CD4-positive, alpha-beta T cell (primary cell): ENCODE results near the gene CDHR1. TPM values are rescaled to one million over a fixed set of nuclear protein-coding genes. Genes with fewer than 3 reads are reported as not detected.

ENCODE experiments used
- ATAC-seq: fragments of 200-7000 bp; cut with Tn5 transposase; one replicate; pipeline ENCODE4 v1.10.0; 2022; ENCODE audit warnings: mild to moderate bottlenecking; ENCODE audit not compliant: poor library complexity
- CTCF ChIA-PET: fragments of 350-600 bp; sonication (Branson Sonifier 250); formaldehyde crosslinking; loops from one replicate; lab custom pipeline; 2021; ENCODE audit warnings: antibody characterized with exemption, inconsistent platforms; lab: Charles Lee
- POLR2A ChIA-PET: fragments of 350-600 bp; sonication (Branson Sonifier 250); formaldehyde crosslinking; loops from one replicate; lab custom pipeline; 2021; ENCODE audit warnings: antibody characterized with exemption, inconsistent platforms; lab: Charles Lee
- DNase-seq, 14 experiments: peaks; one replicate each; pipeline ENCODE4 v3.0.0-alpha.2; 2013 to 2020; ENCODE audit warnings: mixed read lengths in 2 of 14
- H3K27ac ChIP-seq, 2 donors: one replicate each; pipeline versions ENCODE4 v1.5.1 to v1.7.0; 2013; ENCODE audit warnings: low read length in 2 of 2, low read depth in 1 of 2, mild to moderate bottlenecking in 1 of 2
- H3K27me3 ChIP-seq, 2 experiments: 1 replicate in 1 of 2; 2 replicates in 1 of 2; pipeline versions ENCODE4 v1.6.1 to v1.7.0; 2013; ENCODE audit warnings: low read length in 2 of 2, control low read depth in 1 of 2, mild to moderate bottlenecking in 1 of 2, moderate library complexity in 1 of 2; ENCODE audit not compliant: insufficient read depth in 2 of 2, control insufficient read depth in 1 of 2
- H3K36me3 ChIP-seq: one replicate; pipeline ENCODE4 v1.6.1; 2013; ENCODE audit warnings: low read length, control low read depth; ENCODE audit not compliant: insufficient read depth
- H3K4me1 ChIP-seq: one replicate; pipeline ENCODE4 v1.6.1; 2013; ENCODE audit warnings: low read length, control low read depth; ENCODE audit not compliant: insufficient read depth
- H3K4me3 ChIP-seq: one replicate; pipeline ENCODE4 v1.5.1; 2013; ENCODE audit warnings: mild to moderate bottlenecking, low read length, moderate library complexity
- H3K9me3 ChIP-seq, 2 experiments: 1 replicate in 1 of 2; 2 replicates in 1 of 2; pipeline versions ENCODE4 v1.6.1 to v1.7.0; 2013; ENCODE audit warnings: low read length in 2 of 2, mild to moderate bottlenecking in 2 of 2, control low read depth in 1 of 2, moderate library complexity in 1 of 2; ENCODE audit not compliant: control insufficient read depth in 1 of 2, insufficient read depth in 1 of 2
- H3K27ac Mint-ChIP-seq: one replicate; pipeline ENCODE4 v1.8.0; 2020; ENCODE audit warnings: mixed read lengths
- H3K27me3 Mint-ChIP-seq: one replicate; pipeline ENCODE4 v1.8.0; 2021; ENCODE audit warnings: mixed read lengths
- H3K36me3 Mint-ChIP-seq: one replicate; pipeline ENCODE4 v1.8.0; 2021; ENCODE audit warnings: low read depth, mixed read lengths
- H3K4me1 Mint-ChIP-seq: one replicate; pipeline ENCODE4 v1.8.0; 2021; ENCODE audit warnings: low read depth, mixed read lengths
- H3K4me3 Mint-ChIP-seq: one replicate; pipeline ENCODE4 v1.8.0; 2020; ENCODE audit warnings: mild to moderate bottlenecking, mixed read lengths
- H3K9me3 Mint-ChIP-seq: one replicate; pipeline ENCODE4 v1.8.0; 2020; ENCODE audit warnings: mixed read lengths
- intact Hi-C, 2 experiments: fragments of 100-400 bp; cut with DNase I in 1 of 2; cut with micrococcal nuclease in 1 of 2; formaldehyde crosslinking; loops; one replicate each; pipeline versions ENCODE4 v1.15.1 to v1.9.0; 2023 to 2025; cut with DNase I, micrococcal nuclease
- total RNA-seq, 174 experiments: library from RNA in 2 of 174; stranded (reverse) in 2 of 174; gene quantifications; one replicate each; pipeline ENCODE4 v1.2.3 and lab custom pipeline; 2021 to 2026
- TF ChIP-seq, protein P1 (sequence below): fragments of 200-600 bp; IDR thresholded peaks from one replicate; pipeline ENCODE4 v1.8.0; 2022; ENCODE audit warnings: antibody characterized with exemption, mild to moderate bottlenecking

The CDHR1 gene
- total RNA-seq, 2 experiments from 2014 or later = 0.74 to 0.92 TPM

GRCh38 chr10:84224411-84225028 is 30.2 kb downstream of the CDHR1 start:
- H3K36me3 Mint-ChIP-seq = no peaks in the 10 kb centered on the region
- ATAC-seq = no peak
- CTCF ChIA-PET = no interaction called here
- H3K27me3 ChIP-seq = peaks cover 8 to 9% of the 10 kb centered on the region in 2 experiments
- H3K9me3 ChIP-seq = peaks cover 0 to 10% of the 10 kb centered on the region in 2 experiments
- POLR2A ChIA-PET = no interaction called here
- intact Hi-C loops = no loop called here
- H3K27me3 Mint-ChIP-seq = peaks cover 64% of the 10 kb centered on the region
- no peak overlapping the region for H3K27ac ChIP-seq
- H3K4me3 ChIP-seq = no peak overlapping the region
- DNase-seq = no peak
- no peaks in the 10 kb centered on the region for H3K4me1 ChIP-seq
- TF ChIP-seq, protein P1, sequence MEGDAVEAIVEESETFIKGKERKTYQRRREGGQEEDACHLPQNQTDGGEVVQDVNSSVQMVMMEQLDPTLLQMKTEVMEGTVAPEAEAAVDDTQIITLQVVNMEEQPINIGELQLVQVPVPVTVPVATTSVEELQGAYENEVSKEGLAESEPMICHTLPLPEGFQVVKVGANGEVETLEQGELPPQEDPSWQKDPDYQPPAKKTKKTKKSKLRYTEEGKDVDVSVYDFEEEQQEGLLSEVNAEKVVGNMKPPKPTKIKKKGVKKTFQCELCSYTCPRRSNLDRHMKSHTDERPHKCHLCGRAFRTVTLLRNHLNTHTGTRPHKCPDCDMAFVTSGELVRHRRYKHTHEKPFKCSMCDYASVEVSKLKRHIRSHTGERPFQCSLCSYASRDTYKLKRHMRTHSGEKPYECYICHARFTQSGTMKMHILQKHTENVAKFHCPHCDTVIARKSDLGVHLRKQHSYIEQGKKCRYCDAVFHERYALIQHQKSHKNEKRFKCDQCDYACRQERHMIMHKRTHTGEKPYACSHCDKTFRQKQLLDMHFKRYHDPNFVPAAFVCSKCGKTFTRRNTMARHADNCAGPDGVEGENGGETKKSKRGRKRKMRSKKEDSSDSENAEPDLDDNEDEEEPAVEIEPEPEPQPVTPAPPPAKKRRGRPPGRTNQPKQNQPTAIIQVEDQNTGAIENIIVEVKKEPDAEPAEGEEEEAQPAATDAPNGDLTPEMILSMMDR = no peak
- H3K27ac Mint-ChIP-seq = no peak overlapping the region
- no peaks in the 10 kb centered on the region for H3K9me3 Mint-ChIP-seq
- H3K4me1 Mint-ChIP-seq = no peaks in the 10 kb centered on the region
- no peak overlapping the region for H3K4me3 Mint-ChIP-seq
- H3K36me3 ChIP-seq = no peaks in the 10 kb centered on the region

GRCh38 chr10:84225427-84226173 is 31.3 kb downstream of the CDHR1 start, which contains the start of gene LRIT2:
TSS of gene LRIT2 (minus strand) at chr10:84225544. CDS start at chr10:84225520, 24 bp downstream.
- H3K9me3 Mint-ChIP-seq = no peaks in the 10 kb centered on the region
- no peak within 1 kb of the TSS for H3K27ac Mint-ChIP-seq
- TF ChIP-seq, protein P1 = no peak
- DNase-seq (no peak), ATAC-seq (no peak)
- ChIA-PET CTCF (no interaction called here), POLR2A (no interaction called here)
- Histone ChIP-seq H3K4me3 (no peak within 1 kb of the TSS), H3K36me3 (no peaks in the 10 kb centered on the region), H3K27ac (no peak within 1 kb of the TSS), H3K27me3 (peaks cover 8 to 9% of the 10 kb centered on the region in 2 experiments), H3K9me3 (peaks cover 0 to 10% of the 10 kb centered on the region in 2 experiments), H3K4me1 (no peaks in the 10 kb centered on the region)
- H3K27me3 Mint-ChIP-seq = peaks cover 62% of the 10 kb centered on the region
- H3K4me3 Mint-ChIP-seq = no peak within 1 kb of the TSS
- no peaks in the 10 kb centered on the region for H3K36me3 Mint-ChIP-seq
- H3K4me1 Mint-ChIP-seq = no peaks in the 10 kb centered on the region
- intact Hi-C loops = no loop called here

- ChIA-PET POLR2A (no interaction called here), CTCF (no interaction called here)
- Mint-ChIP-seq H3K36me3 (no peaks in the 10 kb centered on the region), H3K4me1 (no peaks in the 10 kb centered on the region), H3K27ac (no peak overlapping the region), H3K27me3 (peaks cover 66% of the 10 kb centered on the region), H3K4me3 (no peak overlapping the region), H3K9me3 (no peaks in the 10 kb centered on the region)
- Histone ChIP-seq H3K9me3 (peaks cover 0 to 10% of the 10 kb centered on the region in 2 experiments), H3K27ac (no peak overlapping the region), H3K27me3 (peaks cover 9 to 12% of the 10 kb centered on the region in 2 experiments), H3K4me3 (no peak overlapping the region), H3K4me1 (no peaks in the 10 kb centered on the region), H3K36me3 (no peaks in the 10 kb centered on the region)
- TF ChIP-seq, protein P1 = no peak
- DNase-seq = no peak
- ATAC-seq = no peak
- intact Hi-C loops = no loop called here
These were observed 32.3 kb downstream of the CDHR1 start for GRCh38 chr10:84226616-84227015.
